ENCODE measurements around the gene TSEN34.

GRCh38 chr19:54156953-54157352, 34.2 kb upstream of the TSEN34 start:
- TF ChIP-seq EZH2 (IDR thresholded peaks at IDR 0.05; ENCODE audit: low read length, missing control alignments), result no peak
- TF ChIP-seq, protein P1, sequence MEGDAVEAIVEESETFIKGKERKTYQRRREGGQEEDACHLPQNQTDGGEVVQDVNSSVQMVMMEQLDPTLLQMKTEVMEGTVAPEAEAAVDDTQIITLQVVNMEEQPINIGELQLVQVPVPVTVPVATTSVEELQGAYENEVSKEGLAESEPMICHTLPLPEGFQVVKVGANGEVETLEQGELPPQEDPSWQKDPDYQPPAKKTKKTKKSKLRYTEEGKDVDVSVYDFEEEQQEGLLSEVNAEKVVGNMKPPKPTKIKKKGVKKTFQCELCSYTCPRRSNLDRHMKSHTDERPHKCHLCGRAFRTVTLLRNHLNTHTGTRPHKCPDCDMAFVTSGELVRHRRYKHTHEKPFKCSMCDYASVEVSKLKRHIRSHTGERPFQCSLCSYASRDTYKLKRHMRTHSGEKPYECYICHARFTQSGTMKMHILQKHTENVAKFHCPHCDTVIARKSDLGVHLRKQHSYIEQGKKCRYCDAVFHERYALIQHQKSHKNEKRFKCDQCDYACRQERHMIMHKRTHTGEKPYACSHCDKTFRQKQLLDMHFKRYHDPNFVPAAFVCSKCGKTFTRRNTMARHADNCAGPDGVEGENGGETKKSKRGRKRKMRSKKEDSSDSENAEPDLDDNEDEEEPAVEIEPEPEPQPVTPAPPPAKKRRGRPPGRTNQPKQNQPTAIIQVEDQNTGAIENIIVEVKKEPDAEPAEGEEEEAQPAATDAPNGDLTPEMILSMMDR (conservative IDR thresholded peaks at IDR 0.05 in 1 of 2, IDR thresholded peaks at IDR 0.05 in 1 of 2; ENCODE audit: low read depth in 1 of 2, low read length in 2 of 2), result no peak

Measured in fibroblast of lung (primary cell).